SK-N-SH (cell line): ENCODE data around the gene RBM25.

Source experiments
- CTCF ChIP-seq: fragments of 200-600 bp; sonication (generic); IDR thresholded peaks from 2 replicates; pipeline ENCODE4 v1.6.1; 2017; ENCODE audit warnings: antibody characterized with exemption, mild to moderate bottlenecking, moderate library complexity
- JUND ChIP-seq: IDR thresholded peaks from 2 replicates; pipeline ENCODE4 v1.4.0; 2012
- USF1 ChIP-seq: IDR thresholded peaks from 2 replicates; pipeline ENCODE4 v1.4.0; 2012; ENCODE audit warnings: low read depth, borderline replicate concordance

GRCh38 chr14:73116079-73116665 is 57.8 kb downstream of the RBM25 start:
- no peak for TF ChIP-seq CTCF
- TF ChIP-seq JUND, result no peak
- TF ChIP-seq USF1, result no peak
